ENCODE results near the gene SLC30A3.
"Not testable (repeated sequence)": the region's sequence is repeated elsewhere in the genome, so short reads cannot be mapped to it uniquely, and the experiment has no call there.

Gene SLC30A3

GRCh38 chr2:27262379-27263286 is at the start of gene SLC30A3:
Gene SLC30A3, minus strand, starts transcription at chr2:27263047. Its CDS starts 141 bp downstream, at chr2:27262906.
- DNase-seq (ENCODE audit: low read depth in 1 of 2, low spot score in 1 of 2) = peak; percentile 44 to 57

GRCh38 chr2:27312152-27312551 is 49.3 kb upstream of the SLC30A3 start:
- no peak for DNase-seq (ENCODE audit: low read depth in 1 of 2, low spot score in 1 of 2)

- no peak for DNase-seq (ENCODE audit: low read depth in 1 of 2, low spot score in 1 of 2)
Measured at GRCh38 chr2:27309651-27310050, 46.8 kb upstream of the SLC30A3 start.

GRCh38 chr2:27308359-27308881 is 45.6 kb upstream of the SLC30A3 start, which contains the start of gene UCN:
Gene UCN, minus strand, starts transcription at chr2:27308445. Its CDS starts 550 bp downstream, at chr2:27307895.
- DNase-seq (ENCODE audit: low read depth in 1 of 2, low spot score in 1 of 2) = no peak

- DNase-seq (ENCODE audit: low read depth in 1 of 2, low spot score in 1 of 2) = no peak
Measured at GRCh38 chr2:27307545-27308358, 44.9 kb upstream of the SLC30A3 start.

- no peak for DNase-seq (ENCODE audit: low read depth in 1 of 2, low spot score in 1 of 2)
Measured at GRCh38 chr2:27307287-27307544, 44.4 kb upstream of the SLC30A3 start.

- peak in 1 of 2 donors; percentile 22 for DNase-seq (ENCODE audit: low read depth in 1 of 2, low spot score in 1 of 2)
Measured at GRCh38 chr2:27306573-27307286, 43.9 kb upstream of the SLC30A3 start.

GRCh38 chr2:27306136-27306535 is 43.3 kb upstream of the SLC30A3 start:
- DNase-seq (ENCODE audit: low read depth in 1 of 2, low spot score in 1 of 2) = no peak

GRCh38 chr2:27305516-27305915 is 42.7 kb upstream of the SLC30A3 start:
- DNase-seq (ENCODE audit: low read depth in 1 of 2, low spot score in 1 of 2) = no peak

GRCh38 chr2:27304488-27305240 is 41.8 kb upstream of the SLC30A3 start:
- no peak for DNase-seq (ENCODE audit: low read depth in 1 of 2, low spot score in 1 of 2)

- DNase-seq (ENCODE audit: low read depth in 1 of 2, low spot score in 1 of 2) = no peak
Measured at GRCh38 chr2:27303093-27304025, 40.5 kb upstream of the SLC30A3 start.

GRCh38 chr2:27300606-27301005 is 37.8 kb upstream of the SLC30A3 start:
- not testable (repeated sequence) for DNase-seq (ENCODE audit: low read depth in 1 of 2, low spot score in 1 of 2)

- no peak for DNase-seq (ENCODE audit: low read depth in 1 of 2, low spot score in 1 of 2)
Measured at GRCh38 chr2:27298391-27299080, 35.7 kb upstream of the SLC30A3 start.

- no peak for DNase-seq (ENCODE audit: low read depth in 1 of 2, low spot score in 1 of 2)
Measured at GRCh38 chr2:27297195-27297594, 34.3 kb upstream of the SLC30A3 start.

GRCh38 chr2:27296481-27296880 is 33.6 kb upstream of the SLC30A3 start:
- DNase-seq (ENCODE audit: low read depth in 1 of 2, low spot score in 1 of 2) = no peak

- no peak for DNase-seq (ENCODE audit: low read depth in 1 of 2, low spot score in 1 of 2)
Measured at GRCh38 chr2:27294928-27295327, 32.1 kb upstream of the SLC30A3 start.

- DNase-seq (ENCODE audit: low read depth in 1 of 2, low spot score in 1 of 2) = no peak
Measured at GRCh38 chr2:27291865-27292264, 29.0 kb upstream of the SLC30A3 start.

GRCh38 chr2:27290549-27290948 is 27.7 kb upstream of the SLC30A3 start:
- no peak for DNase-seq (ENCODE audit: low read depth in 1 of 2, low spot score in 1 of 2)

GRCh38 chr2:27288610-27289009 is 25.8 kb upstream of the SLC30A3 start:
- DNase-seq (ENCODE audit: low read depth in 1 of 2, low spot score in 1 of 2) = no peak

Measured in stimulated activated CD4-positive, alpha-beta T cell treated with anti-CD3 and anti-CD28 coated beads, Interleukin-15, amount 100 ng/mL, for 1 hour (primary cell).